ENCODE data around the gene GNAS.

GNAS gene

DNA sequence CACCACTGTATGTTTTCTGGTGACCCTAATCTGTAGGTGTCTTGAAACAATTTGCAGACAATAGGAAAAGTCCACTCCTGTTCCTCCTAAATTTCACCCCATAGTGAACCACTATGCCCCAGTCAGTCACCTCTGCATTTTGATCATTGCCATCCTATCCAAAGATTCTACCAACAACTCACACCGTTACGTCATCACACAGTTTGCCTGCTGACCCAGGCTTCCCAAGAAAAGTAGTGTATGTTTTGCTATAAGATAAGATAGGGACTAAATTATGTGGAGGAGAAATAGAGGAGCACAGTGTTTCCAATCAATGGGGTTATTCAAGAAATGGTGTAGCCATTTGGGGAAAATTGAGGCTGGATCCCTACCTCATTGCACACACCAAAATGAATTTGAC is 58.8 kb downstream of the GNAS start:
- Histone ChIP-seq H3K9ac (no peak overlapping the region), H2AFZ (ENCODE audit: low read depth) (no peak overlapping the region), H3K27me3 (ENCODE audit: insufficient read depth, low read depth) (no peaks in the 10 kb centered on the region), H3K4me3 (IDR thresholded peaks at IDR 0.05; ENCODE audit: insufficient read depth, low read depth, low read length) (no peak overlapping the region), H3K4me2 (no peak overlapping the region), H3K27ac (no peak overlapping the region), H3K4me1 (ENCODE audit: low read depth, poor library complexity, severe bottlenecking) (peaks cover 56% of the 10 kb centered on the region), H3K79me2 (ENCODE audit: insufficient read depth, low read depth) (peaks cover 14% of the 10 kb centered on the region; the same call in 1 of the 2 replicates), H4K20me1 (ENCODE audit: insufficient read depth) (no peaks in the 10 kb centered on the region), H3K36me3 (ENCODE audit: insufficient read depth) (peaks cover 15% of the 10 kb centered on the region; the same call in 1 of the 2 replicates)
- TF ChIP-seq, protein P1, sequence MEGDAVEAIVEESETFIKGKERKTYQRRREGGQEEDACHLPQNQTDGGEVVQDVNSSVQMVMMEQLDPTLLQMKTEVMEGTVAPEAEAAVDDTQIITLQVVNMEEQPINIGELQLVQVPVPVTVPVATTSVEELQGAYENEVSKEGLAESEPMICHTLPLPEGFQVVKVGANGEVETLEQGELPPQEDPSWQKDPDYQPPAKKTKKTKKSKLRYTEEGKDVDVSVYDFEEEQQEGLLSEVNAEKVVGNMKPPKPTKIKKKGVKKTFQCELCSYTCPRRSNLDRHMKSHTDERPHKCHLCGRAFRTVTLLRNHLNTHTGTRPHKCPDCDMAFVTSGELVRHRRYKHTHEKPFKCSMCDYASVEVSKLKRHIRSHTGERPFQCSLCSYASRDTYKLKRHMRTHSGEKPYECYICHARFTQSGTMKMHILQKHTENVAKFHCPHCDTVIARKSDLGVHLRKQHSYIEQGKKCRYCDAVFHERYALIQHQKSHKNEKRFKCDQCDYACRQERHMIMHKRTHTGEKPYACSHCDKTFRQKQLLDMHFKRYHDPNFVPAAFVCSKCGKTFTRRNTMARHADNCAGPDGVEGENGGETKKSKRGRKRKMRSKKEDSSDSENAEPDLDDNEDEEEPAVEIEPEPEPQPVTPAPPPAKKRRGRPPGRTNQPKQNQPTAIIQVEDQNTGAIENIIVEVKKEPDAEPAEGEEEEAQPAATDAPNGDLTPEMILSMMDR (conservative IDR thresholded peaks at IDR 0.05; ENCODE audit: low read depth, low read length), result no peak

DNA sequence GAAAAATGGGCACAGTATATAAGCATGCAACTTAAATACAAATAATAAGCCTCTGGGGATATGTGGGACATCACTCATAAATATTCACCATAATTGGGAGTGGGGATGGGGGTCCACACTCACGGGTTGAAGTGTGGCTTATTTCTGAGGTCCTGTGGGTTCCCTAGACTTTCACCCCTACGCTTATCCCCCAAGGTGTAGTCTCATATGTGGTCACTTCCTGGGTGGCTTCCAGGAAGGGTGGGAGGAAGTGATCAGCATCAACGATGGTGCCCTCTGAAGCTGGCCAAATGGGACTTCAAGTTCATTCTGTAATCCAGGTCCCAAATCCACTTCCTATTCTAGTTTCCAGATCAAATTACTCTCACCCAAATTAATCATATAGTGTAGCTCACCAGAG is 59.5 kb downstream of the GNAS start:
- H3K9ac ChIP-seq, result no peak overlapping the region
- H2AFZ ChIP-seq (ENCODE audit: low read depth), result no peak overlapping the region
- H3K4me3 ChIP-seq (IDR thresholded peaks at IDR 0.05; ENCODE audit: insufficient read depth, low read depth, low read length), result no peak overlapping the region
- H3K36me3 ChIP-seq (ENCODE audit: insufficient read depth), result peaks cover 15% of the 10 kb centered on the region; the same call in 1 of the 2 replicates
- H4K20me1 ChIP-seq (ENCODE audit: insufficient read depth), result no peaks in the 10 kb centered on the region
- no peaks in the 10 kb centered on the region for H3K27me3 ChIP-seq (ENCODE audit: insufficient read depth, low read depth)
- peaks cover 14% of the 10 kb centered on the region; the same call in 1 of the 2 replicates for H3K79me2 ChIP-seq (ENCODE audit: insufficient read depth, low read depth)
- H3K4me2 ChIP-seq, result no peak overlapping the region
- H3K27ac ChIP-seq, result no peak overlapping the region
- TF ChIP-seq, protein P1 (conservative IDR thresholded peaks at IDR 0.05; ENCODE audit: low read depth, low read length), result no peak
- peaks cover 49% of the 10 kb centered on the region for H3K4me1 ChIP-seq (ENCODE audit: low read depth, poor library complexity, severe bottlenecking)

DNA sequence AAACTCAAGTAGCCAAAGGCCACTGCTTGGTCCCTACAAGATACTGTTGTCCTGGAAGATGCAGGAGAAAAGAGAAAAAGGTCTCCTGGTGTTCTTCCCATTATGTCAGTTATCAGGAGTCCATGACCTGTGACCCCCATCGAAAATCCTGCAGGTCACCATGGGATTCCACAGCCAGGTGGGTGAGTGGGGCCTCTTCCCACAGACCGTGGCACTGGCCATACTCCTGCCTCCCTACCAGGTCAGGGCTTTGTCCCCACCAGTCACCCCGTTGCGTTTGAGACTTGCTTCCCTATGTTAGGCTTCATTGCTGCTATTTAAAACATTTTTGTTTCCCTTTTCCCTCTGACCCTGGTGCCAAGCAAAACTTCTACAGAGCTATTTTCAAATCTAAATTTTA is 60.6 kb downstream of the GNAS start:
- Histone ChIP-seq H4K20me1 (ENCODE audit: insufficient read depth) (no peaks in the 10 kb centered on the region), H2AFZ (ENCODE audit: low read depth) (no peak overlapping the region), H3K9ac (no peak overlapping the region), H3K4me1 (ENCODE audit: low read depth, poor library complexity, severe bottlenecking) (peaks cover 42% of the 10 kb centered on the region), H3K27ac (no peak overlapping the region), H3K79me2 (ENCODE audit: insufficient read depth, low read depth) (peaks cover 14% of the 10 kb centered on the region; the same call in 1 of the 2 replicates), H3K27me3 (ENCODE audit: insufficient read depth, low read depth) (no peaks in the 10 kb centered on the region), H3K4me2 (no peak overlapping the region), H3K36me3 (ENCODE audit: insufficient read depth) (peaks cover 15% of the 10 kb centered on the region; the same call in 1 of the 2 replicates), H3K4me3 (IDR thresholded peaks at IDR 0.05; ENCODE audit: insufficient read depth, low read depth, low read length) (no peak overlapping the region)
- TF ChIP-seq, protein P1 (conservative IDR thresholded peaks at IDR 0.05; ENCODE audit: low read depth, low read length), result no peak

DNA sequence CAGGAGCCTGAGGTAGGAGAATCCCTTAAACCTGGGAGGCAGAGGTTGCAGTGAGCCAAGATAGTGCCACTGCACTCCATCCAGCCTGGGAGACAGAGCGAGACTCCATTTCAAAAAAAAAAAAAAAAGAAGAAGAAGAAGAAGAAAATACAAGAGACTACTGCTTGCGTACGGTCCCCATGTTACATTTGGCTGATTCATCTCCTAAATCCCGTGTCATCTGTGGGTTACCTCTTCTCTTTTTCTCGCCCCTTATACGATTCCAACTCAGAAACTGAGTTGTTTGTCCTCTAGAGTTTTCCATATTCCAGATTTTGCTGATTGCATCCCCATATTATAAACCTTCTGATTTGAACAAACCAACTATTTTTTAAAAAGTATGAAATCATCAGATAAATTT is 66.1 kb downstream of the GNAS start:
- no peaks in the 10 kb centered on the region for H4K20me1 ChIP-seq (ENCODE audit: insufficient read depth)
- peaks cover 27% of the 10 kb centered on the region for H3K4me1 ChIP-seq (ENCODE audit: low read depth, poor library complexity, severe bottlenecking)
- no peaks in the 10 kb centered on the region for H3K27me3 ChIP-seq (ENCODE audit: insufficient read depth, low read depth)
- H3K27ac ChIP-seq, result no peak overlapping the region
- TF ChIP-seq, protein P1 (conservative IDR thresholded peaks at IDR 0.05; ENCODE audit: low read depth, low read length), result no peak
- no peak overlapping the region for H3K4me3 ChIP-seq (IDR thresholded peaks at IDR 0.05; ENCODE audit: insufficient read depth, low read depth, low read length)
- H3K36me3 ChIP-seq (ENCODE audit: insufficient read depth), result no peaks in the 10 kb centered on the region
- no peak overlapping the region for H3K4me2 ChIP-seq
- H3K79me2 ChIP-seq (ENCODE audit: insufficient read depth, low read depth), result no peaks in the 10 kb centered on the region
- H3K9ac ChIP-seq, result no peak overlapping the region
- no peak overlapping the region for H2AFZ ChIP-seq (ENCODE audit: low read depth)

Data from KMS-11 (cell line).